GM03348 (cell line): ENCODE measurements around the gene PCNT.

Experiments
- DNase-seq: peaks from one replicate; pipeline ENCODE4 v3.0.0; 2012; ENCODE audit warnings: low spot score

Gene PCNT

DNA sequence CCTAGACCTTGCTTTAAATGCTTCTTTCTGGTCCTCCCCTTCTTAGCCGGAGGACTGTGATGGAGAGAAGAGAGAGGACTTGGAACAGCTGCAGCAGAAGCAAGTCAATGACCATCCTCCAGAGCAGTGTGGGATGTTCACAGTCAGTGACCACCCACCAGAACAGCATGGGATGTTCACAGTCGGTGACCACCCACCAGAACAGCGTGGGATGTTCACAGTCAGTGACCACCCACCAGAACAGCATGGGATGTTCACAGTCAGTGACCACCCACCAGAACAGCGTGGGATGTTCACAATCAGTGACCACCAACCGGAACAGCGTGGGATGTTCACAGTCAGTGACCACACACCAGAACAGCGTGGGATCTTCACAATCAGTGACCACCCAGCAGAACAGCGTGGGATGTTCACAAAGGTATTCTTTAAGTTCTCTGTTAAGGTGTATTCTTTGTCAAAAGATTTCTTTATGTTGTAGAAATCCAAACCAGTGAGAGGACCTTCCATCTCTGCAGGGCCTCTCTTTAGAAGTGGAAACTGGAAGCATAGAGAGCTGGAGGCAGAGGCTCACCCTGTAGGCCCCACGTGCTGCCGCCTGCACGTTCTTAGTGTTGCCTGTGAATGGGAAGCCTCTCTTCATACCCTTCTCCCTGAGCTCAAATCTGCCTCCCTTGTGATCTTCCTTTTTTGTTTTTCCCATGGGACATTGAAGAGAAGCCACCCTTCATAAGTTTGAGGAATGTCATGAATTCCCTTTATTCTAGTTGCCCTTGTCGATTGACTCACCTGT, 10.6 kb downstream of the PCNT start:
- DNase-seq, result no peak

DNA sequence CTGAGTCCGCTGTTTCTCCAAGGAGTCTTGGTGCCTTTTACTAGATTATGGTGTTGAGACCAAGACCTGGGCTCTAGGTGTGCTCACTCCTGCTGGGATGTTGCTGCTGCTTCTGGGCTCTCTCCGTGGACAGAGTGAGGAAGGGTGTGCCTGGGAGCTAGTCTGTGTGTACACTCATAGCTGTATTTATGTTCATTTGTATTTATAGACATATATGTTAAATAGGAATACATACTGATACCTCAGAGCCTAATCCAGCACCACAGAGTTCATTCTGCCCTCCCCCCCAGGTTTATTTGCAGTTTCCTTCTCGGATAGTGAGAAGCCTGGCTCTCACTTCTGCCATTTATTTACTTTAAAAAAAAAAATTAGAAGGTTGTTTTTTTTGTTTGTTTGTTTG, 12.6 kb downstream of the PCNT start:
- DNase-seq, result no peak

DNA sequence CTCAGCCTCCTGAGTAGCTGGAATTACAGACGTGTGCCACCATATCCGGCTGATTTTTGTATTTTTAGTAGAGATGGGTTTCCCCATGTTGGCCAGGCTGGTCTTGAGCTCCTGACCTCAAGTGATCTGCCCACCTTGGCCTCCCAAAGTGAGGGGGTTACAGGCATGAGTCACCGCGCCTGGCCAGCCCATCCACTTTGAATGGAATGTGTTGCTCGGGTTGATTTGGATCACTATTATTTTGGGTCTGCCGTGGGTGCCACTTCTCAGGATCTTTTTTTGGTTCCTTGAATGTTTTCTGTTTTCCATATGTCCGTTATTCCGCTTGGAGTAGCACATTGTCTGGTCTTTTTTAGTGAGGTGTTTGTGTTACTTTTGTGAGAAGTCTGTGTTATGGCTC, 17.0 kb downstream of the PCNT start:
- DNase-seq, result no peak

DNA sequence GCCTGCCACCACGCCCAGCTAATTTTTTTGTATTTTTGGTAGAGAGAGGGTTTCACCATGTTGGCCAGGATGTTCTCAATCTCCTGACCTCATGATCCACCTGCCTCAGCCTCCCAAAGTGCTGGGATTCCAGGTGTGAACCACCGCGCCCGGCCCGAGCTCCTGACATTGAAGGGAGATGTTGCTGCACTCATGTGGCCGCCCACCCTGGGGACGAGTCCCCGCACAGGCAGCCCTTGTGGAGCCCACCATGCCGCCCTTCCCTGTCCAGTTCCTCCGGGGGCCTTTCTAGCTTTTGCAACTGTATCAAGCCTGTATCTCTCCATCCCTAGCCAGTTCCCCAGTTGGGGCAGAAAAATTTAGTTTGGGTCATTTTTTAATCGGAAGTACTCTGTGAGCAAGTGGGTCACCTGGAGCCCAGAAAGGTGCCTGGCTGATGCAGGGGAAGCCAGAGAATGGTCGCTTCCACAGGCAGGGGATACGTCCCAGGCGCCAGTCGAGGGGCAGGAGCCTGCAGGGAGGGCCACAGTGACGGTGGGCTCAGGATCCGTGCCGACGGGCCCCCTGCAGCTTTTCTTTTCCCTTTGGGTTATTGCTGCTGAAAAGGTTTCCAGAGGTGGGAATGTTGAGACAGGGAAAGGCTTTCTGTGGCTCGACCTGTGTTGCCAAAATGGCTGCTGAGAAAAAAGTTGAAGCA, 20.4 kb downstream of the PCNT start:
- DNase-seq, result no peak

DNA sequence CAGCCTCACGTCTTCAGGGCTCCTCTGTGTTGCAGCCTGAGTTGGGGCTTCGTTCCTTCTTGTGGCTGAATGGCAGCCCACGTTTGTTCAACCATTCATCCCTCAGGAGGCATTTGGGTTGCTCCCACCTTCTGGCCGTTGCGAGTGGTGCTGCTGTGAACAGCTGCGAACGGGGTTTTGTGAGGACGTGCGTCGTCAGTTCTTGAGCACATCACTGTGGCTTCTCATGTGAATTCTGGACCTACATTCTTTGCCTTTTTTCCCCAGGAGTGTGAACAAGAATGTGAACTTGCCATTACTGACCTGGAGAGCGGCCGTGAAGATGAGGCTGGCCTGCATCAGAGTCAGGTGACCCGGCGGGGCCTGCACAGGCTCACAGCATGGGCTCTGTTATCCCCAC, 21.9 kb downstream of the PCNT start:
- DNase-seq, result no peak

DNA sequence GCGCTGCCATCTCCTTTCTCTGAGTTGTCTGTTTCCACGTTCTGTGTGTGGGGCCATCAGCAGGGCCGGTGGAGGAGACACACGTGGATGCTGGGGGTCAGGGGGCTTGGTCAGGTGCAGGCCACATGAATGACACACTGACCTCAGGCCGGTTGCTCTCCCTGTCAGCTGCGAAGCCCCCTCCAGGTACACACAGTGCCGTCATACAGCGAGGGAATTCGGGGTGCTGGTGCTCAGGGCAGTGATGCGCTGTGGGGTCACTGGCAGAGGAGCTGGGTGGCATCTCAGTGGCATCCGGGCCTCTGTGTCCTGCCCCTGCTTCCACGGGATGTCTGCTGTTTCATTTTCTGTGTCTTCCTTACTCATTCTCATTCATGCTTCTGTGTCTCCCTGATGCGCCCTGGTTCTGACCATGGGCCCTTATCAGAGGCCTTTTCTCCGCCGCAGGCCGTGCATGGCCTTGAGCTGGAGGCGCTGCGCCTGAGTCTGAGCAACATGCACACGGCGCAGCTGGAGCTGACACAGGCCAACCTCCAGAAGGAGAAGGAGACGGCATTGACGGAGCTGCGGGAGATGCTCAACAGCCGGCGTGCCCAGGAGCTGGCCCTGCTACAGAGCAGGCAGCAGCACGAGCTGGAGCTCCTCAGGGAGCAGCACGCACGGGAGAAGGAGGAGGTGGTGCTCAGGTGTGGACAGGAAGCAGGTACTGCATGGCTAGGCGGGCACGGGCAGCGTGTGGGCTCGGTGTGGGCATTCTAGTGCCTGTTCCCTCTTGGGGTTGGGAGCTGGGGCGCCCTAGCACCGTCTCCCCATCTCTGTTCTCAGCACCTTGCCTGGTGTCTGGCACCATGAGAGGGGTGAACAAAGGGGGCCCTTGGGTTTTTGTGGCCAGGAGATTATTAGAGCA, 22.6 kb downstream of the PCNT start:
- no peak for DNase-seq

DNA sequence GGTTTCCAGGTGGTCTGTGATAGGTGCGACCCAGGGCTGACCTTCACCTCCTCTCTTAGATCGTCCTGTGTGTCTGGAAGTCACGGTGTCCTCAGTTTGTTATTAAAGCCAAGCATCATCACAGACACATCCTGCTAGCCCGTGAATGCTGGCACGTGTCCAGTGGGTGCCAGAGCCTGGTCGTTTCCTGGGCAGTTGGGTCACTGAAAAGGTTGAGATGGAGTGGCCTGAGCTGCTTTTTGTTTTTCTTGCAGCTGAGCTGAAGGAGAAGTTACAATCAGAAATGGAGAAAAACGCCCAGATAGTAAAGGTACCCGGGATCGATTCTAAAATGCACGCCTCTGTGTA, 23.2 kb downstream of the PCNT start:
- no peak for DNase-seq

DNA sequence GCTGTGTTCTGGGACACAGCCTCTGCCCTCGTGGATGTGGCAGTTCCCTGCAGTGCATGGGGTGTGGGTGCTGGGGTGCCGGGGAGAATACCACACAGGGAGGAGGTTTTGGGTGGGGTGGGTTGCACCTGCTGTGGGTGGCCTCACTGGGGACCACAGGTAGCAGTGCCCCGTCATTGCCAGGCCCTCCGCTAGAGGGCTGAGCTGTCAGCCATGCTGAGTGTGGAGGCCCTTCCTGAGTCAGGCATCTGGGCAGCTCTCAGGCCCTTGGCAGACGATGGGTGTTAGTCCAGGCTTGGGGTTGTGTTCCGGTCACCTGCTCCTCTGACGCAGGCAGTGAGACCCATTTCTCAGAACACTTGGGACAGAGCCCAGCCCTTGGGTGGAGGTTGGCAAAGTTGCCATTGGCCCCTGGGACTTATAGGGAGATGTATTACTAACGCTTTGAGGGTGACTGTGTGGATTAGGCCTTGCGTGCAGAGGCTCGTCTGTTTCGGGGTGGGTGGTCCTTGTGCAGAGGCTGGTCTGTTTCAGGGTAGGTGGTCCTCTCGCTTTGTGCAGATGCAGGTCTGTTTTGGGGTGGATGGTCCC, 23.9 kb downstream of the PCNT start:
- no peak for DNase-seq

DNA sequence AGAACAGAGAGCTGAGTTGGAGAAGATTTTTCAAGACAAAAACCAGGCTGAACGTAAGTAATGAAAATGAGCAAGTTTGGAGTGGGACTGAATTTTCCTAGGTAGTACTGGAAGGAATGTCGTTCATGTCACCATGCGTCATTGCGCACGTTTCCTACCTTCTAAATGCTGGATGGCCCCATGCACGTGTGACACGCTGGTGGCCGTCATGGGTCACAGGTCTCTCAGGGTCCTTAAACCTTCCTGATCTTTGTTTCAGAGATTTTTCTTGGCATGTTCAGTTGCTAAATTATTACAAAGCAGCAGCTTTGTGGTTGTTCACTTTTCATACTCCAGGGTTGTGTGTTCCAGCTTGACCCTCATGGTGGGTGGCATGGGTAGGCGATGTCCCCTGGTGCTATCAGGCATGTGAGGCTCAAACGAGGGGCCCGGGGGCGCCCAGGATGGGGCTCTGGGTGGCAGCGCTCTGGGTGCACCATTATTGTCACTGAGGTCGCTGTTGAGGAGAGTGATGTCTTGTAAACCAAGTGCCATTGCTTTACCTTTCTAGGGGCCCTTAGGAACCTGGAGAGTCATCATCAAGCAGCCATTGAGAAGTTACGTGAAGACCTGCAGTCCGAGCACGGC, 25.3 kb downstream of the PCNT start:
- DNase-seq, result no peak

DNA sequence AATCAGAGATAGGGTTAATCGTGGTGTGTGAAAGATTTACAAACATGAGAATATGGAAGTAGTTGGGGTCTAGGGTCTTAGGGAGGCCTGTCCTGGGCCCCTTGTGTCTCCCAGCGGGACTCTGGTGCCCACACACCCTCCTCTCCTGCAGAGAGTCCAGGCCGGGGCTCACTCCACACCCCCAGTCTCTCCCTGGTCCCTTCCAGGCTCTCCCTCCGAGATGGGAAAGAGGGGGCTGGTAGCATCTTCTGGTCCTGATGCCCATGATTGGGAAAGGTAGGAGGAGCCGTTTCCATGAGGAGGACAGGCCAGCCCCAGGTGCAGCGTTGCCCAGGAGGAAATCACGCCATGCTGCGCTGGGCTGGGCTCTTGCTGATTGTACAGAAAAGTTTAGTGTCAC, 26.6 kb downstream of the PCNT start:
- DNase-seq, result no peak

DNA sequence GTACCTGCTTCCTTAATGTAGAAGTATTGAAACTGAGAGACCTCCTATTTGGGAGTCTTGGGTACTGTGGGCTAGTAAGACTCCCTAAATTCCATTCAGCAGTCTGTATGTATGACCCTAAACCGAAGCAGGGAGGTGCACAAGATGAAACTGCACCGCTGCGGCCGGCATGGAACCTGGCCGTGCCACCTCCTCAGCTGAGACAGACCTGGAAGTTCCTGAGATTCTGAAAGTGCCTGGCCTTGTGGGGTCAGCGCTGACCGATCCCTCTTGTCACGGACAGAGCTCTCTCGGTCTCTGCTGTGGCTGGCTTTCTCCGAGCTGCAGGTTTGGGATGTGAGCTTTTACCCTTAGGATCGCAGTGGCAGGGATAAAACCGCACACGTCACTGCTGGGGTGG, 27.0 kb downstream of the PCNT start:
- no peak for DNase-seq

DNA sequence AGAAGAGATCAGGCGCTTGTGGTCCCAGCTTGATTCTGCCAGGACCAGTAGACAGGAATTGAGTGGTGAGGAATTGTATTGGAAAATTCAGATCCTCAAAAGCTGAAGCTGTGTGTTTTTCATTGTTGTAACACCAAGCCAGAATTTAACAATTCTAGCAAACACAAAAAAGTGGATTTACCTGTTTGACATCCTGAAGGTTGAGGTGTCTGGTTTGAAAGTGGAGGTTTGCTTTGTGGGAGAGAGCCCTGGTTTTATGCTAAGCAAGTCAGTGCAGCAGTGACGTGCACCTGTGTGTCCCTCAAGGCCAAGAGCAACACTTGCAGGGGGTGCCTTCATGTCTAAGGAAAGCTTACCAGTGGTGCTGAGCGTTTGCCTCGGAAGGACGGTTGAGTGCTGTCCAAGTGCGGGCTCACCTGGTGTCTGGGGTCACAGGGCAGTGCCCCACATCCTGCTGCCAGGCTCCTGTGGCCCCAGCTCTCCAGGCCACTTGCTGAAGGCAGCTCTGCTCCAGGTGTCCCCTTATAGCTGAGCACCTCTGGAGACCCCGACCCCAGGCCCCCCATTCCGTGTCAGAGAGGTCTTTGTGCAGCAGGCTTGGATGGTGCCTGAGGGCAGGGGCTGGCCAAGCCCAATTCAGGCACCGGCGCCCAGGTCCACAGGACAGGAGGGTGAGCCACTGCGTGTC, 27.7 kb downstream of the PCNT start:
- no peak for DNase-seq

DNA sequence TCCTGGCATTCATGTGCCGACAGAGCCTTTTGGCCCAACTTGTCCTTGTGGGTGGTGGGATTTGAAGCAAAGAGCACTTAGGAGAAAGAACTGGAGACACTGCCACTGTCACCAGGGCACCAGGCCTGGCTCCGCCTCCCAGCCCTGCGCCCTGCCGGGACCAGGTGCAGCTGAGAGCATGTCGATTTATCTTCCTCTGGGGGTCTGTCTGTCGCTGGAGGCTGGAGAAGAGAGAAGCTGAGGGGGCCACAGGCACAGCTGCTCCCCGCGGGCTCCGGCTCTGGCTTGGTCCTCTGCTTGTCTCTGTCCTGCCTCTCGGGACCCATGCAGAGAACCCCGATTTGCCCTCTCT, 28.2 kb downstream of the PCNT start:
- no peak for DNase-seq

DNA sequence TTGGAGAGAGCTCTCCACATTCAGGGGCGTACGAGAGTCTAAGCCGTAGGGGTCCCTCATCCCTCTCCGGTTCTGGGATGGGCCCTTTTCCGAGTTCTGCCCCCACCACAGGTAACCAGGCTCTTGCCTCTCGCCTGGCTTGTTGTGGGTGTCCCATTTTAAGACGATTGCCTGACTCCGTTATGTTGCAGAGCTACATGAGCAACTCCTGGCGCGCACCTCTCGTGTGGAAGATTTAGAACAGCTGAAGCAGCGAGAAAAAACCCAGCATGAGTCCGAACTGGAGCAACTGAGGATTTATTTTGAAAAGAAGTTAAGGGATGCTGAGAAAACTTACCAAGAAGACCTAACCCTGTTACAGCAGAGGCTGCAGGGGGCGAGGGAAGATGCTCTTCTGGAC, 29.0 kb downstream of the PCNT start:
- DNase-seq, result no peak

DNA sequence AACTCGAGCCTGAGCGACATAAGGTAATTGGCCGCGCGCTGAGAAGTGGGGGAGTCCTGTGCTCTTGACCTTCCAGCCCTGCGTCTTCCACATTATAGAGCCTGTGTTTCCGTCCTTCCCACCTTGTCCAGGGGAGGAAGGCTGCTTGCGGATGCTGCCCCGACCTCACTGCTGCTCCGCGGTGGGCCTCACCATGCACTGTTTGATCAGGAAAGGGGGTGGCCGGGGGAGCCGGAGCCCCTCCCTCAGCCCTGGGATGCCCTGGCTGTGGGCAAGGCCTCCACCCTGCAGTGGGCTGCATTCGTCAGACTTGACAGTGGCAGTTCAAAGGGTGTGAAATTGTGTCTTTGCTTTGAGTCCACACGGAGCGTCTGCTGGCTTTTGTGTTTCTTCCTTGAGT, 30.1 kb downstream of the PCNT start:
- DNase-seq, result no peak

DNA sequence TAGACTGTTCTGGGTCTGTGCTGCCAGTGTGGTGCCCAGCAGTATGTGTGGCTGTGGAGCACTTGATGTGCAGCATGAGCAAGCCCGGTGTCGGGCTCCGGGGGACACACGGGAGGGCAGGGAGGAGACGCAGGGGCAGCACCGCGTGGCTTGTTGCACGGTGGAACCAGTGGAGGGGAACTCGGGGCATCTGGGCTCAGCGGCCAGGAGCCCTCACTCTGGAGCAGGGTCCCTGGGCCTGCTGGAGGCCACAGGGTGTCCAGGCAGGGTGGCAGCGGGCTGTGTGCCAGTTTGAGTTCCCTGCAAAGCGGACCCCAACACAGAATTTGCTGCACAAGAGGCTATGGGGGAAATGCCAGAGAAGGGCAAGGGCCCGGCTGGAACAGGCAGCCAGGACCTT, 30.6 kb downstream of the PCNT start:
- no peak for DNase-seq

DNA sequence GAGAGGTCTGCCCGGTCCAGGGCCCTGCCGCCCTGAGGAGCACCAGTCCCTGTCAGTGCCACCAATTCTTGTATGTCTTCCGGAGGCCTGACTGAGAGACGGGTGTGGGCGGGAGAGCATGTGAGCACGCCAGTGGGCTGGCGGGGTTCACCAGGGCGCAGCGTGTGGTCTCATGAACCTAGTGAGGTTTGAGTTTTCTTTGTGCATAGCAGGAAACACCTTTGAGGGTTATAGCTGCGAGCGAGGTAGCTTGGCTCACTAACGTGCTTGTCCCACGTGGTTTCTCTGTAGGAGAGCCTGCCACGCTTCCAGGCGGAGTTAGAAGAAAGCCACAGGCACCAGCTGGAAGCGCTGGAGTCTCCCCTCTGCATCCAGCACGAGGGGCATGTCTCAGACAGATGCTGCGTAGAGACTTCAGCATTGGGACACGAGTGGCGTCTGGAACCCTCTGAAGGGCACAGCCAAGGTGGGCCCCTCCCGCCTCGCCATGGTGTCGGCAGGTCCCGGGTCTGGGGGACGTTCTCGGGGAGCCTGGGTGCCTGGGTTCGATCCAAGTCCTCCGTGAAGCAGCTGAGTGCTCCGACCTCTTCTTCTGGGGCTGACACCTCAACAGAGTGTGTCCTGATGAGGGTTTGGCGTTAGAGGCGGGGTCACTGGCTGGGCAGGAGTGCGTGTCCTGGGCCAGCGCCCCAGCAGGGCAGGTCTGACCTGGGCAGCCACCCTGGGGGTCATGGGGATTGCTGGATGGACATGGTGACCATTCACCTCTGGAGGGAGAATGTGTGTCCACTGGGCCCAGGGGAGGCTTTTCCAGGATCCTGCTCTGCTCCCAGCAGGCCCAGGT, 31.4 kb downstream of the PCNT start:
- no peak for DNase-seq

DNA sequence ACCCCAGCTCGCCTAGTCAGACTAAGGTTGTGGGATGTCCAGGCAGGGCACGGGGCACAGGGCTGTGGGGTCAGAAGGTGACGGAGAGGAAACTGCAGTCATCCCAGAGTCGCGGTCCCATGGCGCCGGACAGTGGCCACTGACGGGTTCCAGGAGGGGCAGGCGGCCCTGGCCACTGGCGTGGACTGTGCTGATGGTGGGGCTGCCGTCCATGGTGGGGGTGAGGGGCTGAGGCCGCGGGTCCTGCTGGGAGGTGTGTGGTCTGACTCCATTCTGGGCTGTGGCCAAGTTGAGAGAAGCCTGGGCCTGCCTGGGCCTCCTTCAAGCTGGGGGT, 32.0 kb downstream of the PCNT start:
- no peak for DNase-seq

DNA sequence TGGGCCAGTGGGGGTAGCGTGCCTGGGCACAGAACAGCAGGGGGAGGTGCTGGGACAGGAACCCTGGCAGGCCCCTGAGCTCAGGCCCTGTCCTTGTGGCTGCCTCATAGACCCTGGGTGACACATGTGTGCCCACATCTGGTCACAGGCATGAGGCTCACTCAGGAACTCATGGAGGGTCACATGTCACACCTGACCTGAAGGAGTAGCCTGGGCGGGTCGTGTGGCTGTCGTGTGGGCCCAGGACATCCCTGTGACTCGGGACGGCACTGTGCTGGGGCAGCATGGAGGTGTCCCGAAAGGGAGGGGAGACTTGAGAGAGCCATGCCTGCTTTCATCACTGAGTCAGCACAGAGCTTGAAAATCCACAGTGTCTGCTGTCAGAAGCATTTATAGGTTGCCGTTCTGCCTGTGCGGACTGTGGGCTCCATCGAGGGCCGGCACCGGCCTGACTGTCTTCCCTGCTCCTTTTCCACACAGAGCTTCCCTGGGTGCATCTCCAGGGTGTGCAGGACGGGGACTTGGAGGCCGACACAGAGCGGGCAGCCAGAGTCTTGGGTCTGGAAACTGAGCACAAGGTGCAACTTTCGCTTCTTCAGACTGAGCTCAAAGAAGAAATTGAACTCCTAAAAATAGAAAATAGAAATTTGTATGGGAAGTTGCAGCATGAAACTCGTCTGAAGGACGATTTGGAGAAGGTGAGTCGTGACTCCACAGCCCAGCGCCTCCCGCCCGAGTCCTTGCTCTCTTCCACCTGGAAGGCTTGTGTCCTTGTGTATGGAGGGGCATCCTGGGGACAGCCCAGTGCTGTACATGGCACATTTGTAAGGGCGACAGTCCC, 32.8 kb downstream of the PCNT start:
- no peak for DNase-seq

DNA sequence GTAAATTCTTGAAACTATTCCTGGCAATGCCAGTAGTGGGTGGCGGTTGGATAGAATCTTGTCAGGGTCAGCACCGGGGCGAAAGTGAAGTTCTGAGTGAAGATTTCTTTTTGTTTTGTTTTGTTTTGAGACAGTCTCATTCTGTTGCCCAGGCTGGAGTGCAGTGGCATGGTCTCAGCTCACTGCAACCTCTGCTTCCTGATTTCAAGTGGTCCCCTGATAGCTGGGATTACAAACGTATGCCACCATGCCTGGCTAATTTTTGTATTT, 33.3 kb downstream of the PCNT start:
- no peak for DNase-seq
